GM21786 (cell line): ENCODE results near the gene TRMT10A.

ENCODE experiments used
- ATAC-seq: cut with Tn5 transposase; IDR thresholded peaks from one replicate; pipeline ENCODE4 v1.9.1; 2021; ENCODE audit not compliant: unreplicated experiment

Gene TRMT10A

GRCh38 chr4:99563310-99564186 is at the start of gene TRMT10A:
Gene TRMT10A (minus strand): TSS chr4:99564039. CDS start chr4:99559338, 4,701 bp downstream.
- peak; percentile 94 for ATAC-seq

- ATAC-seq, result no peak
These were observed 48.9 kb upstream of the TRMT10A start for GRCh38 chr4:99612704-99613103.

GRCh38 chr4:99612281-99612680 is 48.4 kb upstream of the TRMT10A start:
- ATAC-seq, result no peak

GRCh38 chr4:99610605-99611175 is 46.9 kb upstream of the TRMT10A start:
- no peak for ATAC-seq

GRCh38 chr4:99608417-99608816 is 44.6 kb upstream of the TRMT10A start:
- ATAC-seq, result no peak

- no peak for ATAC-seq
These were observed 42.9 kb upstream of the TRMT10A start for GRCh38 chr4:99606716-99607115.

GRCh38 chr4:99594818-99595217 is 31.0 kb upstream of the TRMT10A start:
- no peak for ATAC-seq

GRCh38 chr4:99593781-99594641 is 30.2 kb upstream of the TRMT10A start:
- ATAC-seq, result peak; percentile 87

GRCh38 chr4:99591757-99592156 is 27.9 kb upstream of the TRMT10A start:
- no peak for ATAC-seq

- ATAC-seq, result no peak
These were observed 24.0 kb upstream of the TRMT10A start for GRCh38 chr4:99587803-99588202.

- no peak for ATAC-seq
These were observed 23.5 kb upstream of the TRMT10A start for GRCh38 chr4:99587309-99587708.

- ATAC-seq, result no peak
These were observed 23.0 kb upstream of the TRMT10A start for GRCh38 chr4:99586797-99587196.

- no peak for ATAC-seq
These were observed 22.5 kb upstream of the TRMT10A start for GRCh38 chr4:99586322-99586721.

- no peak for ATAC-seq
These were observed 21.7 kb upstream of the TRMT10A start for GRCh38 chr4:99585516-99585915.

GRCh38 chr4:99578714-99579113 is 14.9 kb upstream of the TRMT10A start:
- ATAC-seq, result no peak

GRCh38 chr4:99574530-99575324 is 10.9 kb upstream of the TRMT10A start, which contains the start of gene MTTP:
Gene MTTP (plus strand): TSS chr4:99574824. CDS start chr4:99574910, 86 bp downstream.
- peak; percentile 89 for ATAC-seq

- no peak for ATAC-seq
These were observed 10.0 kb upstream of the TRMT10A start for GRCh38 chr4:99573735-99574368.

GRCh38 chr4:99572527-99573240 is 8.8 kb upstream of the TRMT10A start:
- no peak for ATAC-seq

GRCh38 chr4:99571883-99572282 is 8.0 kb upstream of the TRMT10A start:
- ATAC-seq, result no peak
